ENCODE data around the gene ZDHHC14. TPM values are rescaled to one million over a fixed set of nuclear protein-coding genes. Genes with fewer than 3 reads are reported as not detected.
A peak's percentile ranks its signal among the peaks of the same experiment; 100 is the strongest.

ZDHHC14 gene
- total RNA-seq, 1 donor: 4.3 TPM

DNA sequence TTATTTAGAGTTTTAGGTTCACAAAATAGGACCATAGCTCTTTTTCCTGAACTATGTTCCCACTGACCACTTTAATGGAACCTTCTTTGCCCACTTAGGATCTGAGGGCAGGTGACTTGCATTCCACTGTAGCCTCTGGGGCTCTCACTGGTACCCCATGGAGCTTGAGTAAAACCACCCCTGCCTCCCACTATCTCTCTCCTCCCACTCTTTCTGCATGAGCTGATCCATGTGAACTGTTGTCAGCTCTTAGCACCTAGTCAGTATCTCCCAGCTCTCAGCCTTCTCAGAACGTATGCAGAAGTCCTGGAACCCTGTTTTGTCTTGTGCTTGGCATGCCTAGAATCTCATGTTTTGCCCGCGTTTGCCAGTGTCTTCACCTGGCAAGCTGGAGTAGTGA, 241.4 kb downstream of the ZDHHC14 start:
- DNase-seq (ENCODE audit: low read depth): no peak
- no peak overlapping the region for H3K4me3 ChIP-seq (ENCODE audit: low read depth, low read length)
- TF ChIP-seq, protein P1, sequence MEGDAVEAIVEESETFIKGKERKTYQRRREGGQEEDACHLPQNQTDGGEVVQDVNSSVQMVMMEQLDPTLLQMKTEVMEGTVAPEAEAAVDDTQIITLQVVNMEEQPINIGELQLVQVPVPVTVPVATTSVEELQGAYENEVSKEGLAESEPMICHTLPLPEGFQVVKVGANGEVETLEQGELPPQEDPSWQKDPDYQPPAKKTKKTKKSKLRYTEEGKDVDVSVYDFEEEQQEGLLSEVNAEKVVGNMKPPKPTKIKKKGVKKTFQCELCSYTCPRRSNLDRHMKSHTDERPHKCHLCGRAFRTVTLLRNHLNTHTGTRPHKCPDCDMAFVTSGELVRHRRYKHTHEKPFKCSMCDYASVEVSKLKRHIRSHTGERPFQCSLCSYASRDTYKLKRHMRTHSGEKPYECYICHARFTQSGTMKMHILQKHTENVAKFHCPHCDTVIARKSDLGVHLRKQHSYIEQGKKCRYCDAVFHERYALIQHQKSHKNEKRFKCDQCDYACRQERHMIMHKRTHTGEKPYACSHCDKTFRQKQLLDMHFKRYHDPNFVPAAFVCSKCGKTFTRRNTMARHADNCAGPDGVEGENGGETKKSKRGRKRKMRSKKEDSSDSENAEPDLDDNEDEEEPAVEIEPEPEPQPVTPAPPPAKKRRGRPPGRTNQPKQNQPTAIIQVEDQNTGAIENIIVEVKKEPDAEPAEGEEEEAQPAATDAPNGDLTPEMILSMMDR (IDR thresholded peaks at IDR 0.05; ENCODE audit: insufficient read depth, low read depth, low read length): no peak

DNA sequence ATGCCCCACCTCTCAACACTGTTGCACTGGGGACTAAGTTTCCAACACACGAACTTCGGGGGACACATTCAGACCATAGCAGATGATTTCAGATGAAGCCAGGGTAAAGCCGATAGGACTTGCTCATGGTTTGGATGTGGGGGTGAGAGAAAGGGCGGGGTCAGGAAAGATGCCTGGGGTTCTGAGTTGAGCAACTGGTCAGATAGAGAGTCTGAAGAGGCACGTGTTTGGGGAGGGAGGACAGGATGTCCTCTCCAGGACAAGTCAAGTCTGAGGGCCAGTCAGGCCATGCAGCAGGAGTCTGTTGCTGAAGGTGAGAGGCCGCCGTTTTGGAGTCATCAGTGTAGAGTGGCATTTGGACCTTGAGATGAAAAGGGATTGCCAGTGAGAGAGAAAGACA, 244.1 kb downstream of the ZDHHC14 start:
- DNase-seq (ENCODE audit: low read depth): no peak
- H3K4me3 ChIP-seq (ENCODE audit: low read depth, low read length): no peak overlapping the region

DNA sequence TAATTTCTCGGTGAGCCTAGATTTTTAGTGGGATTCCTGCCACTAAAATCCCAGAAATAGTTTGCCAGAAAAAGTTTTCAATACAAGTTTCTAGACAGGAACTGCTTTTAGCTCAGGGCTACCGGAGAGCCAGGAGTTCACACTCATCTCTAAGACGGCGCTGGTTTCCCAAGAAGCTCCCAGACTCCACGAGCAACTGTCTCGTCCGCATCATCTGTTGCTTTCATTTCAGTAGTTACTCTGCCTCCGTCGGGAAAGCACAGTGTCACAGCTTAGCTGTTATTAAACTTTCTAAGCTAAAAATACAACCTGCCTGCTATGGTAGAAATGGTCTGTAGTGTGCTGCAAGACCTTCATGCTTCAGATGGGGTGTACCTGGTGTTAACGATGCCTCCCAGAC, 244.8 kb downstream of the ZDHHC14 start:
- DNase-seq (ENCODE audit: low read depth): peak; percentile 57
- H3K4me3 ChIP-seq (ENCODE audit: low read depth, low read length): peak overlapping the region; percentile 43

More for the DNA sequence above, 244.1 kb downstream of the ZDHHC14 start:
- TF ChIP-seq, protein P1 (IDR thresholded peaks at IDR 0.05; ENCODE audit: insufficient read depth, low read depth, low read length): no peak

DNA sequence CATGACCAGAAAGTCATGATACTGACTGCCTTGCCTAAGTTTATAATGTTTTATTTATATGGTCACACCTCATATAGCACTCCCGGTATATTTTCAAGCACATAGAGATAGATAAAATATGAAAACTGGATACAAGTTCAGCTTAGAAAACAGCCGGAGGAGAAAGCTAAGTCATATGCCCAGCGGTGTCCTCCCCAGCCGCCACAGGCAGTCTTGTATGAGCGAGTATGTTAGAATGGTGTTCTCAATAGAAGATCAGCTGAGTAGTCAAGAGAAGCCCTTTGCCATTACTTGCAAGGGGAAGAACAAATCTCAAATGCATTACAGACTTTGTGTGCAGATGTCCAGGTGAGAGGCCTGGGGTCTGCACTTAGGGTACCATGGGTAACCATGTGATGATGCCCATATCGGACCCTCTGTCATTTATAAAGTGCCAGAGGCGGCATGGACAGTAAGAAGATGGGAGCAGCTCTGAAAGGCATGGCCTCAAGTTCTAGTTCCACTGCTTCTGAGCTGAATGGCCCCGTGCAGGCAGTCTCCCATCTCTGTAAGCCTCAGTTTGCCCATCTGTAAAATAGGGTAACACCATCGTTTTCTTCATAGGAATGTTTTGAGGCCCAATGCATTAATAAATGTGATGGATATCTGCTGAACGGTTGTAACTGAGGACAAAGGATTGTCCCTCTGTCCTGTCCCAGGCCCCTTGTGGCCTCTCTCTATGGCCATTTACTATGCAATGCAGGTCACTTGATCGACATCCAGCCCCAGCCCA, 246.4 kb downstream of the ZDHHC14 start:
- no peak for DNase-seq (ENCODE audit: low read depth)
- TF ChIP-seq, protein P1 (IDR thresholded peaks at IDR 0.05; ENCODE audit: insufficient read depth, low read depth, low read length): no peak
- no peak overlapping the region for H3K4me3 ChIP-seq (ENCODE audit: low read depth, low read length)

More for the DNA sequence above, 244.8 kb downstream of the ZDHHC14 start:
- TF ChIP-seq, protein P1 (IDR thresholded peaks at IDR 0.05; ENCODE audit: insufficient read depth, low read depth, low read length): no peak

DNA sequence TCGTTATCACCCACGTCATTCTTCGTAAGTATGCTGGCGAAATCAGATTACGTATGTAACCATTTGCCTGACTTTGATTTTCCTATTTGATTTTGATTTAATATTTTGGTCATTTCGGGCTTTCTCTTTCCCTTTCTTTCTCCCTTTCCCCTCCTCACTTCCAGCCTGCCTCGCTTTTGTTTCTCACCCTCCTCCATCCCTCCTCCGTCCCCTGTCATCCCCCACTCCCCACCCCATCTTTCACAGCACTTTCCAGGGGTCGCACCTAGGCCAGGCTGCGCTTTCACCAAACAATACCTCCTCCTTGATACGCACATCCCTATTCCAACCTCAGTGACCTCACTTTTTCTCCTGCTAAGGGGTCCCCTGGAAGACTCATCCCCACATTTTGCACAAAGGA, 247.5 kb downstream of the ZDHHC14 start:
- TF ChIP-seq, protein P1 (IDR thresholded peaks at IDR 0.05; ENCODE audit: insufficient read depth, low read depth, low read length): no peak
- DNase-seq (ENCODE audit: low read depth): no peak
- no peak overlapping the region for H3K4me3 ChIP-seq (ENCODE audit: low read depth, low read length)

DNA sequence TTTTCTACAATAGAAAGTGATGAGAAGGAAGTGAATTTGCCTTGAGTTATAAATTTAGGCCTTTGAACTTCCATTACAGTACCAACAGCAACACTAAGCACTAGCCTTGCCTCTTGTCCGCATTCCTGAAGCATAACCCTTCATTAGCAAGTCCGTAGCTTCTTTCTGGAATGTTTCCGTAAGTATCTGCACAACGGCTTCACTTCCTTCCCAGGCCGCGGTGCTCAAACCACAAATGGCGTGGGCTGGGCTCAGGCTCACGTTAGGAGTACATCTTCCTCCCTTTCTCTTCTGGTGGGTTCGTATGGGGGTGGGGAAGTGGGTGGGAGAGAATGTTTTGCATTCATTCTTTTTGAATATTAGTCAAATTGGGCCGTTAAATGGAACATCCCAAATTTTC, 248.2 kb downstream of the ZDHHC14 start:
- peak; percentile 42 for DNase-seq (ENCODE audit: low read depth)
- TF ChIP-seq, protein P1 (IDR thresholded peaks at IDR 0.05; ENCODE audit: insufficient read depth, low read depth, low read length): no peak

More for the DNA sequence above, 248.2 kb downstream of the ZDHHC14 start:
- no peak overlapping the region for H3K4me3 ChIP-seq (ENCODE audit: low read depth, low read length)
